HCT116 (cell line): ENCODE data around the gene F2RL2. TPM values are rescaled to one million over a fixed set of nuclear protein-coding genes. Genes with fewer than 3 reads are reported as not detected.
"Not testable (repeated sequence)": the region's sequence is repeated elsewhere in the genome, so short reads cannot be mapped to it uniquely, and the experiment has no call there.

Experiments used
- ATAC-seq: fragments of 200-7000 bp; cut with Tn5 transposase; 2 replicates; pipeline ENCODE4 v1.9.1; 2020; ENCODE audit warnings: mild to moderate bottlenecking, moderate library complexity
- BruUV-seq: library from RNA; stranded (reverse); fragments of 400-500 nt; replicated peaks from 2 replicates; lab custom pipeline; 2021; lab: Mats Ljungman, UMichigan
- CTCF ChIA-PET: fragments of 300-600 bp; sonication (Branson Sonifier 250); formaldehyde crosslinking; loops from one replicate; lab custom pipeline; 2021; ENCODE audit warnings: antibody characterized with exemption; lab: Charles Lee
- POLR2A ChIA-PET: fragments of 300-600, 350-600 bp; sonication (Branson Sonifier 250); formaldehyde crosslinking; loops from one replicate; lab custom pipeline; 2021; ENCODE audit warnings: antibody characterized with exemption; lab: Charles Lee
- RAD21 ChIA-PET, 2 experiments: fragments of 300-600 bp; sonication (Branson Sonifier 250); formaldehyde crosslinking; loops; one replicate each; lab custom pipeline; 2023; ENCODE audit warnings: low total read pairs in 2 of 2; ENCODE audit not compliant: uncharacterized antibody in 2 of 2, unreplicated experiment in 2 of 2, low non-redundant PET in 1 of 2; lab: Charles Lee
- DNase-seq: peaks from one replicate; pipeline ENCODE4 v3.0.0-alpha.2; 2010; ENCODE audit warnings: low read depth, low spot score
- H2AFZ ChIP-seq: fragments of 200-600 bp; shearing (Covaris generic), sonication (generic); 2 replicates; pipeline ENCODE4 v1.6.1; 2017; ENCODE audit warnings: low read depth, mixed run types, mixed read lengths, antibody characterized with exemption, low read length; ENCODE audit not compliant: poor library complexity, severe bottlenecking
- H3K27ac ChIP-seq: 2 replicates; pipeline ENCODE4 v1.5.1; 2012; ENCODE audit warnings: low read depth, low read length
- H3K27me3 ChIP-seq: fragments of 200-600 bp; sonication (generic); 2 replicates; pipeline ENCODE4 v1.6.1; 2016; ENCODE audit warnings: mixed run types, low read length, mixed read lengths; ENCODE audit not compliant: insufficient read depth
- H3K36me3 ChIP-seq, 2 experiments: fragments of 200-500 bp in 1 of 2; fragments of 200-600 bp in 1 of 2; sonication (Bioruptor generic) in 1 of 2; sonication (generic) in 1 of 2; 2 replicates each; pipeline versions ENCODE4 v1.5.1 to v1.6.1; 2014 to 2016; ENCODE audit warnings: low read length in 2 of 2, inconsistent platforms in 1 of 2, mixed read lengths in 1 of 2, mixed run types in 1 of 2; ENCODE audit not compliant: insufficient read depth in 2 of 2, control insufficient read depth in 1 of 2
- H3K4me1 ChIP-seq, 2 experiments: fragments of 200-600 bp in 1 of 2; sonication (generic) in 1 of 2; 2 replicates each; pipeline versions ENCODE4 v1.5.1 to v1.6.1; 2012 to 2017; ENCODE audit warnings: low read length in 2 of 2, inconsistent platforms in 1 of 2, mild to moderate bottlenecking in 1 of 2, mixed read lengths in 1 of 2, mixed run types in 1 of 2, moderate library complexity in 1 of 2; ENCODE audit not compliant: insufficient read depth in 2 of 2, control insufficient read depth in 1 of 2
- H3K4me2 ChIP-seq: fragments of 200-600 bp; sonication (generic); 2 replicates; pipeline ENCODE4 v1.6.1; 2017; ENCODE audit warnings: mixed run types, low read length, mixed read lengths
- H3K4me3 ChIP-seq, 2 experiments: fragments of 200-600 bp in 1 of 2; sonication (generic) in 1 of 2; replicated peaks in 1 of 2; 2 replicates each; pipeline ENCODE4 v1.5.1; 2011 to 2016; ENCODE audit warnings: low read length in 2 of 2, control low read depth in 1 of 2, low read depth in 1 of 2, mild to moderate bottlenecking in 1 of 2, mixed read lengths in 1 of 2, mixed run types in 1 of 2
- H3K79me2 ChIP-seq: fragments of 200-600 bp; sonication (generic); 2 replicates; pipeline ENCODE4 v1.6.1; 2017; ENCODE audit warnings: mild to moderate bottlenecking, mixed run types, low read length, moderate library complexity, mixed read lengths; ENCODE audit not compliant: insufficient read depth
- H3K9ac ChIP-seq: fragments of 200-600 bp; sonication (generic); 2 replicates; pipeline ENCODE4 v1.6.1; 2016; ENCODE audit warnings: low read length, mixed read lengths
- H3K9me2 ChIP-seq: fragments of 200-600 bp; sonication (generic), shearing (Covaris generic); 2 replicates; pipeline ENCODE4 v1.6.1; 2017; ENCODE audit warnings: mixed run types, mild to moderate bottlenecking, moderate library complexity; ENCODE audit not compliant: insufficient read depth
- H3K9me3 ChIP-seq, 2 experiments: fragments of 200-500 bp in 1 of 2; fragments of 200-600 bp in 1 of 2; sonication (Bioruptor generic) in 1 of 2; sonication (generic) in 1 of 2; 2 replicates each; pipeline ENCODE4 v1.6.1; 2014 to 2017; ENCODE audit warnings: low read length in 2 of 2, mixed read lengths in 2 of 2, inconsistent platforms in 1 of 2, low read depth in 1 of 2, mild to moderate bottlenecking in 1 of 2, mixed run types in 1 of 2, moderate library complexity in 1 of 2; ENCODE audit not compliant: control insufficient read depth in 1 of 2, insufficient read depth in 1 of 2
- H4K20me1 ChIP-seq: fragments of 200-600 bp; sonication (generic), shearing (Covaris generic); 2 replicates; pipeline ENCODE4 v1.6.1; 2017; ENCODE audit warnings: mixed run types, mild to moderate bottlenecking, moderate library complexity; ENCODE audit not compliant: insufficient read depth
- CEBPB ChIP-seq: IDR thresholded peaks from 2 replicates; pipeline ENCODE4 v1.6.1; 2012; ENCODE audit warnings: low read depth
- CTCF ChIP-seq, 3 experiments: fragments of 200-600 bp in 1 of 3; sonication (generic) in 1 of 3; IDR thresholded peaks in 2 of 3; conservative IDR thresholded peaks in 1 of 3; 2 replicates each; pipeline ENCODE4 v1.5.1; 2012 to 2017; ENCODE audit warnings: low read depth in 2 of 3, low read length in 2 of 3, antibody characterized with exemption in 1 of 3, borderline replicate concordance in 1 of 3, control low read depth in 1 of 3, mild to moderate bottlenecking in 1 of 3, mixed read lengths in 1 of 3, mixed run types in 1 of 3, moderate library complexity in 1 of 3; ENCODE audit not compliant: insufficient read depth in 1 of 3
- ELF1 ChIP-seq: IDR thresholded peaks from 2 replicates; pipeline ENCODE4 v1.6.1; 2012; ENCODE audit warnings: low read depth, borderline replicate concordance
- EZH2phosphoT487 ChIP-seq: fragments of 200-600 bp; IDR thresholded peaks from 2 replicates; pipeline ENCODE4 v1.6.1; 2018; ENCODE audit warnings: antibody characterized with exemption, borderline replicate concordance
- FOSL1 ChIP-seq: IDR thresholded peaks from 2 replicates; pipeline ENCODE4 v1.6.1; 2012; ENCODE audit warnings: low read depth
- JUND ChIP-seq: IDR thresholded peaks from 2 replicates; pipeline ENCODE4 v1.6.1; 2012
- POLR2A ChIP-seq: IDR thresholded peaks from 2 replicates; pipeline ENCODE4 v1.7.0; 2011; ENCODE audit warnings: borderline replicate concordance; ENCODE audit not compliant: insufficient read depth, insufficient read length; ENCODE audit errors: extremely low read depth
- RAD21 ChIP-seq: IDR thresholded peaks from 2 replicates; pipeline ENCODE4 v1.6.1; 2012; ENCODE audit warnings: low read depth, mild to moderate bottlenecking
- SIN3A ChIP-seq: IDR thresholded peaks from 2 replicates; pipeline ENCODE4 v1.6.1; 2012; ENCODE audit warnings: low read depth
- TCF7L2 ChIP-seq: IDR thresholded peaks from 2 replicates; pipeline ENCODE4 v1.7.0; 2011; ENCODE audit warnings: borderline replicate concordance, inconsistent platforms; ENCODE audit not compliant: insufficient read depth, insufficient read length; ENCODE audit errors: extremely low read depth
- YY1 ChIP-seq: IDR thresholded peaks from 2 replicates; pipeline ENCODE4 v1.6.1; 2011; ENCODE audit warnings: low read length, low read depth, moderate library complexity, mild to moderate bottlenecking; ENCODE audit not compliant: insufficient replicate concordance; ENCODE audit errors: extremely low read depth
- intact Hi-C: fragments of 100-400 bp; cut with micrococcal nuclease; formaldehyde crosslinking; loops from 2 replicates; pipeline ENCODE4 v1.10.0; 2022
- total RNA-seq: library from RNA; stranded (reverse); gene quantifications from one replicate; pipeline ENCODE4 v1.2.1, GENCODE V29; 2021; ENCODE audit not compliant: unreplicated experiment

Gene F2RL2
- total RNA-seq, 1 experiment from 2014 or later = 0.07 TPM

GRCh38 chr5:76604838-76605237 lies 18.4 kb downstream of the F2RL2 start:
- ChIA-PET RAD21 (no interaction called here), CTCF (interaction anchor here (0.5 to 1.6 kb wide), 2 partner anchors 170 to 196 kb away, joined by 4 to 8 read pairs; no protein-coding TSS in a partner anchor), POLR2A (no interaction called here)
- no peak overlapping the region for H3K9ac ChIP-seq
- H3K9me2 ChIP-seq = no peaks in the 10 kb centered on the region
- no peak overlapping the region for H3K27ac ChIP-seq
- H3K27me3 ChIP-seq = no peaks in the 10 kb centered on the region
- no peaks in the 10 kb centered on the region for H3K36me3 ChIP-seq
- no peaks in the 10 kb centered on the region for H3K9me3 ChIP-seq
- DNase-seq = no peak
- H3K79me2 ChIP-seq = no peaks in the 10 kb centered on the region
- ATAC-seq = no peak
- no peak overlapping the region for H3K4me2 ChIP-seq
- no peaks in the 10 kb centered on the region for H4K20me1 ChIP-seq
- no peak for TF ChIP-seq RAD21
- no peak for TF ChIP-seq JUND
- TF ChIP-seq ELF1 = no peak
- TF ChIP-seq EZH2phosphoT487 = no peak
- TF ChIP-seq YY1 = no peak
- no peak for TF ChIP-seq TCF7L2
- TF ChIP-seq CTCF (IDR thresholded peaks at IDR 0.05 in 2 of 3, conservative IDR thresholded peaks at IDR 0.05 in 1 of 3; ENCODE audit: borderline replicate concordance in 1 of 3, insufficient read depth in 1 of 3, low read depth in 2 of 3, low read length in 2 of 3) = no peak
- TF ChIP-seq SIN3A = no peak
- TF ChIP-seq FOSL1 = no peak
- no peak for TF ChIP-seq POLR2A
- TF ChIP-seq CEBPB = no peak
- intact Hi-C loops = loop anchor here (5.0 kb wide), 2 partner anchors 232 to 262 kb away; no protein-coding TSS in a partner anchor
- H2AFZ ChIP-seq = no peak overlapping the region
- peaks cover 4% of the 10 kb centered on the region in 2 experiments; a peak in 3 of 4 replicates for H3K4me1 ChIP-seq
- BruUV-seq = no TSS peak
- no peak overlapping the region for H3K4me3 ChIP-seq

GRCh38 chr5:76603991-76604390 lies 19.2 kb downstream of the F2RL2 start:
- H2AFZ ChIP-seq, POLR2A ChIA-PET, H3K4me3 ChIP-seq, ATAC-seq, BruUV-seq, H3K9ac ChIP-seq, RAD21 ChIA-PET, H4K20me1 ChIP-seq, H3K79me2 ChIP-seq, DNase-seq, H3K4me1 ChIP-seq, H3K27ac ChIP-seq, H3K9me2 ChIP-seq, H3K36me3 ChIP-seq, H3K9me3 ChIP-seq, H3K27me3 ChIP-seq, H3K4me2 ChIP-seq: not testable (repeated sequence)
- CTCF ChIA-PET = interaction anchor here (1.6 kb wide), 1 partner anchor 170 kb away, joined by 8 read pairs; no protein-coding TSS in a partner anchor
- intact Hi-C loops = loop anchor here (5.0 kb wide), 2 partner anchors 233 to 263 kb away; no protein-coding TSS in a partner anchor
